GM18861 (cell line): Measurements from ENCODE around the gene RPA4.
"Not testable (repeated sequence)": the region's sequence is repeated elsewhere in the genome, so short reads cannot be mapped to it uniquely, and the experiment has no call there.

Experiments
- ATAC-seq: cut with Tn5 transposase; IDR thresholded peaks from one replicate; pipeline ENCODE4 v1.9.1; 2021; ENCODE audit not compliant: unreplicated experiment

The RPA4 gene

GRCh38 chrX:96883608-96884007 lies at the start of gene RPA4:
Gene RPA4 (plus strand): TSS chrX:96883908. CDS start chrX:96884311, 403 bp downstream.
- ATAC-seq, result no peak

GRCh38 chrX:96834137-96834536 lies 49.6 kb upstream of the RPA4 start:
- no peak for ATAC-seq

GRCh38 chrX:96835660-96836289 lies 47.9 kb upstream of the RPA4 start:
- ATAC-seq, result peak; percentile 69

DNA sequence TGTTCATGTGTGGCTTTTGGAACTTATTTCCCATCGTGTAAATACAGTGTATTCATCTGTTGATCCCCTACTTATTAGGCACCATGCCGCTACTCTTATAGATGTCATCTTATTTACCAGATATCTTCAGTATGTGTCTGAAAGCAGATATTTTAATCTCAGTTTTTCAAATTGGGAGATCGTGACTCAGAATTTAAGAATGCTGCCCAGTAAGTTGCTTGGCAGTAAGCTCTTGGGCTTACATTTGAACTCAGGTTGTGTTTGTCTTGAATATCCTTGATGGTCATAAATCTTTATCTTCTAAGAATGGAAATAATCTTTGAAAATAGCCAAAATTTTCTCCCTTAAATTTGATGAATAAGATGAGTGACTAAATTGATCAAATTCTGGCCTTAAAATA lies 45.9 kb upstream of the RPA4 start:
- no peak for ATAC-seq

- no peak for ATAC-seq
These were observed 45.2 kb upstream of the RPA4 start for GRCh38 chrX:96838537-96838936.

GRCh38 chrX:96841325-96841724 lies 42.4 kb upstream of the RPA4 start:
- ATAC-seq, result no peak

GRCh38 chrX:96841866-96842265 lies 41.8 kb upstream of the RPA4 start:
- not testable (repeated sequence) for ATAC-seq

DNA sequence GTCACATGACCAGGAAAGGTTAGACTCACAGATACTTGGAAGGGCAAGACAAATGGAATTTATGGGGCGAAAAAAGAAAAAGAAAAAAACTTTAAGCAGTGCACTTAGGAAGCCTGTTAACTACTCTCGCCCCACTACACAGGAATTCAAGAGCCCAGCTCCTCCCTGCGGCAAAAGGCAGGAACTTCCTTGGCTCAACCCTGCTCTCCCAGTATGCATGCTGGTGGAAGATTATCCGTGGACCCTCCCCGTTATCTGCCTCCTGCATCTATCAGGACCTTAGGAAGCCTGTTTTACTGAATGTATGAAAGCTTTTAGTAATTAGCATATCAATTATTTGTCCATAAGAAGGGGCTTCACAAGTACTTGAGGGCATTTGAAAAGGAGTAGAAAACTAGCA lies 40.1 kb upstream of the RPA4 start:
- ATAC-seq, result no peak

- ATAC-seq, result no peak
These were observed 36.9 kb upstream of the RPA4 start for GRCh38 chrX:96846841-96847240.

GRCh38 chrX:96859422-96859821 lies 24.3 kb upstream of the RPA4 start:
- not testable (repeated sequence) for ATAC-seq

GRCh38 chrX:96861218-96861617 lies 22.5 kb upstream of the RPA4 start:
- ATAC-seq, result no peak

DNA sequence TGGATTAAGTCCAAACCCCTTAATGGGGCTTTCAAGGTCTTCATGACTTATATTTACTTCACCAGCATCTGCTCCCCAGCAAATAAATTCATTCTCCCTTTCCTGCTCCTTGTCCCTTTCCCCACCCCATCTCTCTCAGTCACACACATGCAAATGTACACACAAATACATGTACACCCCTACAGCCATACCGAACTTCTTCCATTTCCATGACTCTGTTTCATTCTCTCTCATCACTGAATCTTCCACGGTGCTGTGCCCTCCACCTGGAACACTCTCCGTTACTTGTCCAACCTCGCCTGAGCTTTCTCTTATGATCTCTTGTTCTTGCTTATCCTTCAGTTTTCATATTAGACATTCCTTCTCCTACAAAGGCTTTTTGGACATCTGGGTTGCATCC lies 22.0 kb upstream of the RPA4 start:
- no peak for ATAC-seq

- ATAC-seq, result no peak
These were observed 319 bp downstream of the RPA4 start for GRCh38 chrX:96884027-96884426.

- ATAC-seq, result no peak
These were observed 6.0 kb downstream of the RPA4 start for GRCh38 chrX:96889726-96890125.

DNA sequence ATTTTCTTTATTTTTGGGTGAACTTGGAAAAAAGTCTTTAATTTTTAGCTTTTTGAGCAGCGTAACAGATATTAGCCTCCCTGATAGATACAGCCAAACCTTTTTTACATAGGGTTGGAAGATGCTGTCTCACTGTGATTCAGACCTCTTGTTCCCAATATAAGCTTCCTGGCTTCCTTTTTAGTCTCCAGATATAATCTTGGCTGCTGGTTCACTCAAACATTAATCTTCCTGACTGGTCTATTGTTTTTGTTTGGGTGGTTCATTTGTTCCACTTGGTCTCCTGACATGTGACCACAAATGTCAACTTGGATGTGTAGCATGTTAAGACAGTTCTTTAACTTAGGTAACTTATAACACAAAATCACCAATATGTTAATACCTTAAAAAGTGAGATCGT lies 23.0 kb downstream of the RPA4 start:
- ATAC-seq, result no peak

- ATAC-seq, result no peak
These were observed 24.0 kb downstream of the RPA4 start for GRCh38 chrX:96907516-96908272.

DNA sequence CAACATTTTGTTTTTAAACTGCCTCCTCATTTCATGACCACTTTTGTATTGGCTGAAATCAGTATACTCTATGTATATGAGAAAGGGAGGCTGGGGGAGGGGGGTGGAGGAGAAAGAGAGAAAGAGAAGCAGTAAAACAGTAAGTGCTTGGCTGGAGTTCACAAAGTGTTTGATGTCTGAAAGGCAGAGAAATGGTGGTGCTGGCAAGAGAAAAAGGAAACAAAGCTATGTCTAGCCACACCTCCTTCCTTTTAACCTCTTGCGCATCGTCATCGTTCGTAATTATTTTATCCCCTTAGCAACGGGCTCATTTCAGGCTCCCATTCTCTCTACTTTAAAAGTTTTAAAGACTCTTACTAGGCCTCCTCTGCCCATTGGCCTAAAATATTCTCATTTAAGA lies 25.6 kb downstream of the RPA4 start:
- ATAC-seq, result no peak

DNA sequence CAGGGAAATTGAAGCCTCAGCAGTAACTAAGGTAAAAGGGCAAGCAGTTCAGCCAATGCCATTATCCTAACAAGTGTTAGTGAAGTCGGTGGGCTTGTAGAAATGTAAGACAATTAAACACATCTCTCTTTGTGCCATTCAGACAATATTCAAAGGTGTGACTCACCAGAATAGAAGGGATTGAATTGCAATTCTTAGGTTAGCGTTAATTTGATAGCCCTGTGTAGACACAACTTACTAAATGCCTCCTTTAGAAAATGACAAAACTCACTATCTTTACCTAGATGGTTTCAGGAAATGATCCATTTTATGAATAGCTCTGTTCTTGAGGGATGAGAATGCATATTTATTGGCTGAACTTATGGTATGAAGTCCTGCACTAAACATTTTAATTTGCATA lies 35.2 kb downstream of the RPA4 start:
- ATAC-seq, result no peak

DNA sequence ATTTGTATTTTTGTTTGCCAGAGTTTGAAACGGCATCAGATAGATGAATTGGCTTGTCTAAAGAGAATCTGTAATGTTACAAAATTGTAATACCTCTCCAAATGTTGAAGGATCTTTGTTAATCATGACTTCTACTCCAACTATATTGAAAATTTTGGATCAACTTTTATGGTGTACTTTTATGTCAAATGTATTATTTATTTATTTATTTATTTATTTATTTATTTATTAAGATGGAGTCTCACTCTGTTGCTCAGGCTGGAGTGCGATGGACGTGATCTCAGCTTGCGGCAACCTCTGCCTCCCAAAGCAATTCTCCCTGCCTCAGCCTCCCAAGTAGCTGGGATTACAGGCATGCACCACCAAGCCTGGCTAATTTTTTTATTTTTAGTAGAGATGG lies 36.0 kb downstream of the RPA4 start:
- ATAC-seq, result no peak

DNA sequence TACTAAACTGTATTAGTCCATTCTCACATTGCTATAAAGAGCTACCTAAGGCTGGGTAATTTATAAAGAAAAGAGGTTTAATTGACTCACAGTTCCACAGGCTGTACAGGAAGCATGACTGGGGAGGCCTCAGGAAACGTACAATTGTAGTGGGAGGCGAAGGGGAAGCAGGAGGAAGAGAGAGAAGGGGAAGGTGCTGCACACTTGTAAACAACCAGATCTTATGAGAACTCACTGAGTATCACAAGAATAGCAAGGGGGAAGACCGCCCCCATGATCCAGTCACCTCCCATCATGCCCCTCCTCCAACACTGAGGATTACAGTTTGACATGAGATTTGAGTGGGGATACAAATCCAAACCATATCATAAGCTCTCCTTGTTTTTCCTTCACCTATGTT lies 40.9 kb downstream of the RPA4 start:
- no peak for ATAC-seq

DNA sequence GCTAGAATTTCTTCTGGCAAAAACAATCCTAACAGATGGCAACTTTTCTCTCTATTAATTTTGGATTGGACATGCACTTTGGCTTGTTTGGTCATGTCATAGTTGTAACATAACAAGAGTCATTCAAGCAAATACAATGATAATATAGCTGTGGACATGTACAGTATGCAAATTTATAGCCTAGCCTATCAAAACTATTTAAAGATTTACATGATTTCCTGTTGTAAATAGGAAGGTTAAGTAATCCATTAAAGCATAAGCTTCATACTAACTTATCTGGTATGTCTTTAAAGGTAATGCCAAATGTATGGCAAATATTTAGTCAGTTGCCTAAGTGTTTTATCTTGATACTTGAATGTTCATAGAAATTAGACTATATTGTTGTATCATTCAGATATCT lies 45.3 kb downstream of the RPA4 start:
- no peak for ATAC-seq
